GM19463 (cell line): ENCODE data around the gene CXCR5.
A peak's percentile ranks its signal among the peaks of the same experiment; 100 is the strongest.

Experiments
- ATAC-seq: cut with Tn5 transposase; IDR thresholded peaks from one replicate; pipeline ENCODE4 v1.9.1; 2021; ENCODE audit warnings: mild to moderate bottlenecking, moderate library complexity; ENCODE audit not compliant: unreplicated experiment

Gene CXCR5

DNA sequence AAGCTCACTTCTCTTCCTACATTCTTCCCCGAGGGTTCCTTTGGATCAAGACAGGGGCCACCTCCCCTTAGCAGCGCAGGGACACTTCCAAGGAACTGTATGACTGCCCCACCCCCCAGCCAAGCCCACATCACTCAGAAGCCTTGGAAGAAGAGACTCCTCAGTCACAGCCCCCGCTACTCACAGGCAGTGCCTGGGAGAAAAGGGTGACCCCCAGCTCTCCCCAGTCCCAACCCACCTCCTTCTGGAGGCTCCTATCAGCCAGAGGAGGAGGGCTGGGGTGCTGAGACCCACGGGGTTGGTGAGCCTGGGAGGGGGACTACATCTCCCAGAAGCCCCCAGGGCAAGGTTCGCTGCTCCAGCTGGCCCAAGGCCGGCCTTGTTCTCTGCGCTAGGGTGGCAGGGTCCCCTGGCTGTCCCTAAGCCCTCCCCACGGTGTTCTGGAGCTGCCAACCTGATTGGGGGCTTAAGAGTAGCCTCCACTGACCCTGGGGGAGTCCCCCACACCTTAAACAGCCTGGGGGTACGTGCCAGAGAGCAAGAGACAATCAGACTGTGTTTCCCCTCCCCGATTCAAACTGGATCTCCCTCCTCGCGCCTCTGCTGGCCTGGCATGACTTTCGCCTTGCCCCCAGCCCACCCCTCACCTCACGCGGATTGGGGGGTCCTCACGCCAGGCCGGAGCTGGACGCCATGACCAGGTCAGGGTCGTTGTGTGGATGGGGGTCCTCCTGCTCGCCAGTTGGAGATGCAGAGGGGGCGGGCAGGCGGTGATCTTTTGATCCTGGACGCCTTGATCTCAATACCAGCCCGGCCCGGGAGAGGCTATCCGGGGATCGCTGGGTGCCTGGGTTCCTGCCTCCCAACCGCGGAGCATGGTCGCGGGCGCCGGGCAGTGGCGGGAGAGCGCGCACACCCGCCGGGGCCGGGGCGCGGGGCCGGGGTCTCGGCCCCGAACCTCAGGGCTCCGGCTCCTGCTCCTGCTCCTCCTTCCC lies 41.2 kb downstream of the CXCR5 start:
- no peak for ATAC-seq

DNA sequence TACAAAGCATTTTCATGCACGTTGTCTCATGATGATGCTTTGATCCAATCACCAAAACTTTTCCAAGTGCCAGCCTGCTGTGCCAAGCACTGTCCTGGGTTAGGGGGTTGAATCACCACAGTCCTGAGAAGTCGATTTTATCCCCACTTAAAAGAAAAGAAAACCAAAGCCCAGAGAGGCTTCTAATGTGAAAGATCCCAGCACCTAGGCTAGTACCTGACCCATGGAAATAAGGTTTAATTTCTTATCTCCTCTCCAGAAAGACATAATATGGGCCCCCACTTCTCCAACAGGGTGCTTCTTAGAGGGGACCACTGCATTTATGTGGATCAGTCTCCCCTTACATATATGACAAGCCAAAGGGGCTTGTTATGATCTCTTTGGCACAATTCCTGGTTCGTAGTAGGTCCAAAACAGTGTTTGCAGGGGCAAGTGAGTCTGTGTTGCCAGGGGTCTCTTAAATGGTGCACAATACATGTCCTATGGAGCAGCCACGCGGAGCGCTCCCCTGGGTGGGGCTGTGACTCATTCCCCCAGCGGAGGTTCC lies 43.9 kb downstream of the CXCR5 start:
- no peak for ATAC-seq

DNA sequence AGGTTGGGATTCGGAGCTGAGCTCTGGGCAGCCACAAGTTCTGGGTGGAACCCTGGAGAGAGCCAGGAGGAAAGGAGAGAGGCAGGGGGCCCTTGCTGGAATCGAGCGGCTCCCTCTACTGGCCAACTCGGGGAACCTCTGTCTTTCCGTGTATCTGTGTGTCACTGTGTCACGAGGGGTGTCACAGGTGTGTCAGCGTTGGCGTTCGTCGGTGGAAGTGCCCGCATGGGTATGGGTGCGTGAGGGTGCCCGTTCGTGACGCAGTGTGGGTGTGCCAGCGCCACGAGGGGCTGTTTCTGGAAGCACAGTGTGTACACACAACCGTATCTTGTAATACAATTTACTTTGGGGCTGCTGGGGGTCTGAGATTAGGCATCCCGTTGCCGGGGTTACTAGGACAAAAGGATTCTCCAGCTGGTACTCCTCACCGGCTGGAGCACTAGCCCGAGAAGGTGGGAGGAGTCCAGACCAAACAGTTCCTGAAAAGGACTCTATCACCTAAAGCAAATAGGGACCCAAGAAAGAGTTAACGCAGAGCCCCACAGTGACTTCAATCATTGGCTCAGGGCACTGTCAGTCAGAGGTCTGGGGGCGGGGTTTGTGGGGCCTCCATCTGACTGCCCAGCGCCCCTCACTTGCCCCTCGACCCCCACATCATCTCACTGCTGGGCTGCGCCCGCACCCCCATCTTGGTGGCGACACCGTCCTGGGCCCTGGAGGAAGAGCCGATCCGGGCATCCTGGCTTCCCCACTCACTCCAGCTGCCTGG lies 44.6 kb downstream of the CXCR5 start:
- ATAC-seq, result peak; percentile 33

DNA sequence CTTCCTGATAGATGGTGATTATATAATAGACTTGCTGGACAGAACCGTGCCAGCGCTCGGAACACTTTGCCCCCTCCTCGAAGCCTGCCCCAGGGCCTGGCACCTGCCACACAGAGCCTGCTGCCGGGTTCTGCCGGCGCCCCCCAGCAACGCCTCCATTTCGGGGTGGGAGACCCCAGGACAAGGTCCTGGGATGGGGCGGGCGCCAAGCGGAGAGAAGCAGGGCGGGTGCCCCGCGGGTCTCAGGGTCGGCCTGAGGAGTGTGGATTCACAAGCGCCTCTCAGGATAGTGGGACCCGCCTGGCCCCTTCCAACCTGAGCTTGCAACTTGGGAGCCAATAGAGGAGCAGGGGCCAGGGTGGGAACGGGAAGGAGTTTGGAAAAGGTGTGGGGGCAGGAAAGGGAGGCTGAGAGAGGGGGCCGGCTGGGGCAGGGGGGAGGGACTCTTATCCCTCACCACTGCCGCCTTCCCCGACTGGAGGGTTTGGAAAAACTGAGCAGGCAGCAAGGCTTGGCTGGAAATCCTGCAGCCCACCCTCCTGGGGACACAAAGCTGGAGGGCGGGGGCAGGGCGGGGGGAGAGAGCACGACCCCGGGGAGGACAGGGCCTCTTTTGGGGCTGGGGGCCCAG lies 45.3 kb downstream of the CXCR5 start:
- no peak for ATAC-seq

DNA sequence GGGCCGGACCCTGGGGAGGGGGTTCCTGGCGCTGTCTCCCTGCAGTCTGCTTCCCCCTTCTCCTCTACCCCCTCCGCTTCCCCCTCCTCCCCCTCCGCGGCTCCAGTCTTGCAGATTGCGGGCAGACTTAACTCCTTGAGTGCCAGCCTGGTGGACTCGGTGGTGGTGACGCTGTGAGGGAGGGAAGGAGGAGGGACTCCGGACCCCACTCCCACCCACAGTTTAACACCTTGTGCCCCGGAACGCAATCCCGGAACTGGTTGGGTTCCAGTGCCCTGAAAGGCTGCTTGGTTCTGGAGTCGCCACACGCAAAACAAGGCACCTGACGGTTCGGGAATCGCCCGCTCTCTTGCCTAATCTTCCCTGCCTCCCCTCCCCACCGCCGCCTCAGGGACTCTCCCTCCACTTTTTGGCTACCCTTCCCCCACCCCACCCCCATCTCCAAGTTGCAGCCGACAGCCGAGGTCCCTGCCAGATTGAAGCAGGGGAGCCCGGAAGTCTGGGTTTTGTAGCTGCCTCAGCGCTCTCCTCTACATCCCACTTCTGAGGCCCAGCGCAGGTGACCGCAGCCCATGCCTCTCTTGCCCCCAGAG lies 45.9 kb downstream of the CXCR5 start:
- no peak for ATAC-seq

DNA sequence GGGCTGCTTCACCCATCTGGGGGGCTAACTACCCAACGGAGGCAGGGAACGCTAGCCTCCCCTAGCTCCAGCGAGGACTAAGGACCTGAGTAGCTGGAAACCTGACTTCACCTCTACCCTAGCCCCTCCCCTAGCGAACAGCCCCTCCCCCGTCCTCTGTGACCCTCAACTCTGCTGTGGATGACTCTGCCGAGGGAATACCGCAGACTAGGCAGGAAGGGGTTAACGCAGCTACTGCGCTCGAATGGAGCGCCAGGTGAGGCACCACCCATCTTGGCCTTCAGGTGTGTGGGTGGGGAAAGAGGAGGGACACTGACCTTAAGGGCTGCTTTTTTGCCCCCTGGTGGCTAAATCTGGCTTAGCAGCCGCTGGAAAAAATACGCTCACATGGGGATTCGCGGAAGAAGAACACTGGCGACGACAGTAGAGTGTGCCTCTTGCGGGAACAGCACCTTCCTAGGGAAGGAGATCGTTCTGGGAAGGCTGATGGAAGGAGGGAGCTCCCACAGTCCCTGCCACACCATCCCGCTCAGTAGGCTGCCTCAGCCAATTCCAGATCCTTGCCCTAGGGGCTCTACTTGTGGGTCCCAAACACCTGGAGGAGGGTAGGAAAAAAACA lies 46.5 kb downstream of the CXCR5 start:
- no peak for ATAC-seq

DNA sequence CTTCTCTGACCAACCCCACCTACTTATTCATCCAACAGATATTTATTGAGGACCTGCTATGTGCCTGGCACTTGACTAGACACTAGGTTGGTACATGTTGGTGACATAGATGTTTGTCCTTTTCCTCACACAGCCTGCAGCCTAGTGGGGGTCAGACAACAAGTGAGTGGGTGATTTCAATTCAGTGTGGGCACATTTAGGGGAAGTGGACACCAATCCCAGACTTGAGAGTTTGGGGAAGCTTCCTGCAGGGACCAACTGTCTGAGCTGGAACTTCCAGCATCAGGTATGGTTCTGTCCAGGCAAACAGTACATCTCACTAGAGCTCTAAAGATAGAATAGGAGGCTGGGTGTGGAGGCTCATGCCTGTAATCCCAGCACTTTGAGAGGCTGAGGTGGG lies 47.9 kb downstream of the CXCR5 start:
- ATAC-seq, result no peak

DNA sequence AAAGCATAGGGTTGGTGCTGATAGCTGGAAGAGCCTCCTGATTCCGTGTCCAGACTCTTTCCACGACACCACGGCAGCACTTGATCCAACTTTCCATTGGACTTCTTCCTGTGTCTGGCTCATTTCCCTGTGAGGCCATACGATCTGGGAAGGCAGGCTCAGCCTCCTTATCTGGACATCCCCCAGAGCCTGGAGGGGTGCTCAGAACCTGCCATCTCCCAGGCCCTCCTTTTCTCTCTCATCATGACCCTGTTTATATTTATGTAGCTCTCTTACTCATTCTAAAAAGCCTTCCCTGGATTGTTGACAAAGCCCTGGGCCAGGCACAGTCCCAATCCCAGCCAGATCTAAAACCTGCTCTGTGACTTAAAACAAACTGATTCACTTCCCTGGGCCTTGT lies 49.8 kb downstream of the CXCR5 start:
- ATAC-seq, result no peak

DNA sequence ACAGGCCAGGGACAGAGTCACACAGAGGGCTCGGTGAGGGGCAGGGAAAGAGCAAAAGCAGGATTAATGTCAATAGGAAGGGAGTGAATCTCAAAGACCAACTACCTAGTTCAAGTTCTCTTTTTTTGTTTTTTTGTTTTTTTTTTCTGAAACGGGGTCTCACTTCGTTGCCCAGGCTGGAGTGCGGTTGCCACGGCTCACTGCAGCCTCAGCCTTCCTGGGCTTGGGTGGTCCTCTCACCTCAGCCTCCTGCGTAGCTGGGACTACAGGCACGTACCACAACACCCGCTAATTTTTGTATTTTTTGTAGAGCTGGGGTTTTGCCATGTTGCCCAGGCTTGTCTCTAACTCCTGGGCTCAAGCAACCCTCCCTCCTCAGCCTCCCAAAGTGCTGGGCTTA lies 51.7 kb downstream of the CXCR5 start:
- no peak for ATAC-seq

DNA sequence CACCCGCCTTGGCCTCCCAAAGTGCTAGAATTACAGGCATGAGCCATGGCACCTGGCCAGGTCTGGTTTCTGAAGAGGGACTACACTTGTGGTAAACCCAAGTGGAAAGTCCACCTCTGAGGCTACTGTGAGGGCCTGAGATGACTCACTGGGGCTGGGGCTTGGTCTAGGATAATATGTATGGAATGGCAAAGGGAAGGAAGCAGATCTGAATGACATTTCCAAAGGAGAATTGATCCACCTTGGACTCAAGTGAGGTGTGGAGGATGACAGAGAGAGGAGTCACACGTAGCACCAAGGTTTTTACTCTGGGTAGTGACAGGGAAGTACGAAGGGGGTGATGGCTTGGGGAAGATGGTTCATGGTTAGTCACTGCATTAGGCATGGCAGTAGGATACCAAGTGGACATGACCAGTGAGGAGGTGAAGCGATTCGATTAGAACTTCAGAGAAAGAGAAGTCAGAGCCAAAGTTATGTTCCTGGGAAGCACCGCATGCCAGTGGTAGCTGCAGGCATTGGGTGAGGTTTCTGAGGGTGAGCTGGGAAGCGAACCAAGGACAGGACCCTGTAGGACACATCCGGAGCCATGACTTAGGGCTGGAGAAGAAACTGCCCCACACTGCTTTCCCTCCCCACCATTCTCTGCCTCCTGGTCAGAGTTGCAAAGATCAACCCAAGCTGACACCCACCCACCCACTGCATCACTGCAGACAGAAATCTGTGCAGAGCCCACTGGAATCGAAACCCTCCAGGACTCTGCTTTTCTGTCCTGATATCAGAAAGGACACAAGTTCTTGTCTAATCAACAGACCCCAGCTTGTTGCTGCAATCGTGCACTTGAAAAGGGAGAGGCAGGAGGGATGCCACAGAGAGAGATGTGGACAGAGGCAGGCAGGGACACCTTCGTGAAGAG lies 55.1 kb downstream of the CXCR5 start:
- no peak for ATAC-seq

DNA sequence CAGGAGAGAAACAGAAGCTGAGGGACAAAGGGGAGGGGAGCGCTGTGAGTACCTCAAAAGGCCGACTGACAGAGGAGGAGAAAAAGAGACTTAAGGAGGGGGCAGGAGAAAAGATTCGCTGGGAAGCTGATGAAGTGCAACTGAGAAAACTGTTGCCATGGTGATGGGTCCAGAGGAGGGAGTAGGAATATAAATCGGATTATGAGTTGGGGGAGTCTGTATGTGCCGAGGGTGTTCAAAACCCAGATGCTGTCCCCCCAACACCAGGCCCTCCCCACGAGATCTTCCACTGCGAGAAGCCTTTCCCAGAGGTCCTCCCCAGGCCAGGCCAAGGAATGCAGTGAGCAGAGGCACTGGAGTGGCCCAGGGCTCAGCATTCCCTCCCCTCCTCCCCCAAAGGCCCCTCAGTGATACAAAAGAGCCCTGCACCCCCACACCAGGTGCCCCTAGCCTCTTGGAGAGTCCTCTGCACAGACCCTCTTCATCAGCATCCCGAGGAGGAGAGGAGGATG lies 55.8 kb downstream of the CXCR5 start:
- ATAC-seq, result no peak

DNA sequence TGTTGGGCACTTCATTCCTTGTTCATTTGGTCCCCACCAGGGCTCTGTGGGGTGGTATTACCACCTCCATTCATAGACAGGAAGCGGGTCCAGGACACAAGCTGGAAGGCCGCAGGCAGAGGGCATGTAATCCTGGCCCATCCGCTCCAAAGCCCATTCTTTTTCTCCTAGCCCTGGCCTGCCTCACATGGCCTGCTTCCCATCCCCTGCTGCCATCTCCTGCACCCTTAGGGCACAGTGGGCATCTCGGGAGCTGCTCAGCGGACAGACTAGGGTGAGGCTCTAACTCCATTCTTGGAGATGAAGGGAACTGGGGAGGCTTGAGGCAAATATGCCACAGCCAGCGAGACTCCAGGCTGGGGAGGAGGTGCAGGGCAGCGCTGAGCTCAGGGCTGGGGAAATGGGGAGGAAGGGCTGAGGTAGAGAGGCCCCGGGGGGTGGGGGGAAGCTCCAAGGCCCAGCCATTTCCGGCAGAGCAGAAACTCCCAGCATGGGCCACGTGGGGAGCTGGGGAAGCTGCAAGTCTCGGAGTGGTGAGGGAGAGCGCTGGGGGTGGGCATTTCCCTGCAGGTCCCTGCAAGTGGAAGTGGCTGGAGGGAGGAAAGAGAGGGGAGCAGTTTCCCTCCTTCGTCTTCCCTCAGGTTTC lies 56.4 kb downstream of the CXCR5 start:
- no peak for ATAC-seq

DNA sequence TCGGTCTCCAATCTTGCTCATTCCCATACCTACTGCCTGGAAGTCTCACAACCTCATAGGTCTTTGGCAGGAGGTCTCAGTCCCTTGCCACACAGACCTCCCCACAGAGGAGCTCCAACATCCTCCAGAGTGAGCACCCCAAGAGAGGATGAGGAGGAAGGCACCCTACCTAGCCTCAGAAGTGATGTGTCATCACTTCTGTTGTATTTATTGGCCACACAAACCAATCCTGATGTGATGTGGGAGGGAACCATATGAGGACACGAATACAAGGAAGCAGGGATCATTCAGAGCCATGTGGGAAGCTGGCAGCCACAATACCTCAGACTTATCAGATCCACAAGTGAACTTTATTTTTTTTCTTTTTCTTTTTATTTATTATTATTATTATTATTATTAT lies 63.4 kb downstream of the CXCR5 start:
- ATAC-seq, result no peak
